Endothelial cell of umbilical vein (primary cell): ENCODE measurements around the gene TGFA. TPM values are rescaled to one million over a fixed set of nuclear protein-coding genes. Genes with fewer than 3 reads are reported as not detected.

Experiments used
- BruUV-seq: library from RNA; stranded (reverse); fragments of 400-500 nt; replicated peaks from 2 replicates; lab custom pipeline; 2021; lab: Mats Ljungman, UMichigan
- CTCF ChIA-PET: fragments of 300-600, 350-600 bp; sonication (Branson Sonifier 250); formaldehyde crosslinking; loops from one replicate; lab custom pipeline; 2021; ENCODE audit warnings: antibody characterized with exemption, inconsistent platforms; lab: Charles Lee
- POLR2A ChIA-PET: fragments of 300-600, 350-600 bp; sonication (Branson Sonifier 250); formaldehyde crosslinking; loops from one replicate; lab custom pipeline; 2021; ENCODE audit warnings: antibody characterized with exemption, inconsistent platforms; lab: Charles Lee
- DNase-seq: peaks from one replicate; pipeline ENCODE4 v3.0.0-alpha.2; 2011; ENCODE audit warnings: low read depth, low spot score
- FAIRE-seq: peaks from 2 replicates; lab custom pipeline; 2011; peaks lifted over from hg19 to GRCh38; lab: Jason Lieb, UNC
- H2AFZ ChIP-seq: 2 replicates; pipeline ENCODE4 v1.6.0; 2012; ENCODE audit warnings: low read depth, low read length, control low read depth, inconsistent platforms
- H3K27ac ChIP-seq: 2 replicates; pipeline ENCODE4 v1.5.1; 2011; ENCODE audit warnings: low read depth, mild to moderate bottlenecking, control low read depth, low read length, moderate library complexity; ENCODE audit not compliant: insufficient read depth
- H3K27me3 ChIP-seq, 2 experiments: 2 replicates each; pipeline versions ENCODE4 v1.6.0 to v1.6.1; 2011; ENCODE audit warnings: low read length in 2 of 2, mixed read lengths in 1 of 2; ENCODE audit not compliant: control insufficient read depth in 2 of 2, insufficient read depth in 2 of 2
- H3K36me3 ChIP-seq, 2 experiments: 2 replicates in 1 of 2; 3 replicates in 1 of 2; pipeline ENCODE4 v1.5.1; 2011; ENCODE audit warnings: low read length in 2 of 2, mild to moderate bottlenecking in 1 of 2, moderate library complexity in 1 of 2; ENCODE audit not compliant: control insufficient read depth in 2 of 2, insufficient read depth in 2 of 2; ENCODE audit errors: extremely low read depth in 1 of 2
- H3K4me1 ChIP-seq: 3 replicates; pipeline ENCODE4 v1.5.1; 2011; ENCODE audit warnings: mild to moderate bottlenecking, low read length; ENCODE audit not compliant: control insufficient read depth, insufficient read depth; ENCODE audit errors: extremely low read depth
- H3K4me2 ChIP-seq: 2 replicates; pipeline ENCODE4 v1.6.1; 2011; ENCODE audit warnings: low read length, control low read depth, mixed read lengths; ENCODE audit not compliant: insufficient read depth
- H3K4me3 ChIP-seq, 3 experiments: fragments of 200-600 bp in 1 of 3; sonication (generic), shearing (Covaris generic) in 1 of 3; replicated peaks in 1 of 3; 2 replicates each; pipeline ENCODE4 v1.5.1; 2011 to 2016; ENCODE audit warnings: control low read depth in 3 of 3, low read length in 3 of 3, mild to moderate bottlenecking in 2 of 3, inconsistent platforms in 1 of 3, low read depth in 1 of 3, moderate library complexity in 1 of 3; ENCODE audit not compliant: insufficient read depth in 1 of 3
- H3K79me2 ChIP-seq: 2 replicates; pipeline ENCODE4 v1.6.0; 2012; ENCODE audit warnings: low read length, inconsistent platforms; ENCODE audit not compliant: control insufficient read depth, insufficient read depth
- H3K9ac ChIP-seq: replicated peaks from 2 replicates; pipeline ENCODE3; 2011; ENCODE audit warnings: low read length, control low read depth; ENCODE audit not compliant: insufficient read depth; ENCODE audit errors: extremely low read depth
- H3K9me1 ChIP-seq: replicated peaks from 3 replicates; pipeline ENCODE4 v1.6.0; 2011; ENCODE audit warnings: mild to moderate bottlenecking, low read length; ENCODE audit not compliant: control insufficient read depth, insufficient read depth; ENCODE audit errors: extremely low read depth
- H3K9me3 ChIP-seq: replicated peaks from 2 replicates; pipeline ENCODE4 v1.5.1; 2012; ENCODE audit warnings: low read length, inconsistent platforms; ENCODE audit not compliant: control insufficient read depth, insufficient read depth
- H4K20me1 ChIP-seq: replicated peaks from 2 replicates; pipeline ENCODE3; 2011; ENCODE audit warnings: mild to moderate bottlenecking, low read length; ENCODE audit not compliant: control insufficient read depth, insufficient read depth; ENCODE audit errors: extremely low read depth
- EZH2 ChIP-seq: IDR thresholded peaks from 2 replicates; pipeline ENCODE4 v1.6.1; 2012; ENCODE audit warnings: borderline replicate concordance, low read depth, mild to moderate bottlenecking, moderate library complexity, low read length, inconsistent platforms; ENCODE audit not compliant: severe bottlenecking
- FOS ChIP-seq: IDR thresholded peaks from 2 replicates; pipeline ENCODE4 v1.6.1; 2011; ENCODE audit warnings: mild to moderate bottlenecking, low read length, moderate library complexity, borderline replicate concordance; ENCODE audit not compliant: insufficient read depth
- GATA2 ChIP-seq: IDR thresholded peaks from 2 replicates; pipeline ENCODE4 v1.7.0; 2011; ENCODE audit warnings: low read depth, mild to moderate bottlenecking, moderate library complexity, mixed read lengths, low read length; ENCODE audit not compliant: insufficient read length, insufficient read depth
- JUN ChIP-seq: IDR thresholded peaks from 2 replicates; pipeline ENCODE4 v1.6.1; 2011; ENCODE audit warnings: borderline replicate concordance, low read depth; ENCODE audit not compliant: insufficient read length, insufficient read depth
- POLR2A ChIP-seq: IDR thresholded peaks from 2 replicates; pipeline ENCODE4 v1.6.1; 2012; ENCODE audit warnings: low read depth, mild to moderate bottlenecking, control low read depth, low read length
- POLR2AphosphoS5 ChIP-seq: IDR thresholded peaks from 2 replicates; pipeline ENCODE4 v1.6.1; 2012; ENCODE audit warnings: low read depth, mild to moderate bottlenecking, control low read depth, low read length, moderate library complexity; ENCODE audit not compliant: insufficient read depth
- dilution Hi-C: fragments of 300-500 bp; cut with MboI; formaldehyde crosslinking; loops from one replicate; pipeline ENCODE4 v1.15.0; 2019; ENCODE audit warnings: low sequenced_read_pairs; ENCODE audit not compliant: extremely low pct_ligation_motif_present
- intact Hi-C: fragments of 100-400 bp; cut with micrococcal nuclease; formaldehyde crosslinking; loops from one replicate; pipeline ENCODE4 v1.10.0; 2022
- polyA plus RNA-seq, 4 experiments: library from polyadenylated mRNA; depleted of rRNA in 3 of 4; stranded (reverse) in 3 of 4; unstranded in 1 of 4; fragments of >200 nt; gene quantifications; 2 replicates each; pipeline versions ENCODE4 v1.2.1 to v1.2.3, GENCODE V29; 2011 to 2012; ENCODE audit warnings: missing spikeins in 1 of 4
- total RNA-seq: library from RNA; stranded (reverse); gene quantifications from 2 replicates; pipeline ENCODE4 v1.2.3, GENCODE V29; 2021
- TF ChIP-seq, protein P1 (sequence below): IDR thresholded peaks from 2 replicates; pipeline ENCODE4 v1.6.1; 2011; ENCODE audit not compliant: insufficient read depth, insufficient read length
- TF ChIP-seq, protein P2 (sequence below), 2 donors: IDR thresholded peaks; 1 replicate in 1 of 2; 2 replicates in 1 of 2; pipeline ENCODE4 v1.5.1; 2011; ENCODE audit warnings: low read length in 2 of 2, mild to moderate bottlenecking in 2 of 2, moderate library complexity in 2 of 2, control low read depth in 1 of 2, inconsistent platforms in 1 of 2, low read depth in 1 of 2; ENCODE audit not compliant: insufficient read depth in 1 of 2; ENCODE audit errors: extremely low read depth in 1 of 2

The TGFA gene
- total and polyA plus RNA-seq, 2 donors (not counting 3 experiments of a cell fraction or from before 2014, with no cell fraction given) = 0.22 to 0.32 TPM

DNA sequence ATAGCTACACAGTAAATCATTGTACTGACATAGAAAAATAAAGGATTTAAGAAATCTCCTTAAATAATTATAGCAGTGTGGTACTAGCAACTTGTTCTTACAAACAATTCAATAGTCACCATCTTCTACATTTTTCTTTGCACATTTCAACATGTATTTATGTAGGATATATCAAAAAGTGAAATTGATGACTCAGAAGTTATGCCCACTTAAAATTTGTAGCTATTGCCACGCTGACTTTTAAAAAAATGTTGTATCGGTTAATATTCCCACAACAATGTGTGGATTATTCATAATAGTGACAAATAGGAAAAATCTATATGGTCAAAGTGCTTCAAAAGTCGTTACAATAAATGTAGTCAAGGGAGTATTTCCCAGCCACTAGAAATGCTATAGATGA is 6.7 kb downstream of the TGFA start:
- no peaks in the 10 kb centered on the region for H3K9me1 ChIP-seq
- no peak for FAIRE-seq
- BruUV-seq = no TSS peak
- POLR2A ChIA-PET = no interaction called here
- CTCF ChIA-PET = interaction anchor here (0.8 kb wide), 1 partner anchor 213 kb away, joined by 3 read pairs; no protein-coding TSS in a partner anchor
- H3K4me2 ChIP-seq = no peak overlapping the region
- H3K4me1 ChIP-seq = no peaks in the 10 kb centered on the region
- no peaks in the 10 kb centered on the region for H4K20me1 ChIP-seq
- no peaks in the 10 kb centered on the region for H3K36me3 ChIP-seq
- no peak overlapping the region for H3K27ac ChIP-seq
- H2AFZ ChIP-seq = no peak overlapping the region
- H3K9ac ChIP-seq = no peak overlapping the region
- H3K9me3 ChIP-seq = no peaks in the 10 kb centered on the region
- intact Hi-C loops (no loop called here), dilution Hi-C loops (no loop called here)
- H3K4me3 ChIP-seq = no peak overlapping the region
- TF ChIP-seq POLR2AphosphoS5 (no peak), GATA2 (no peak), EZH2 (no peak), POLR2A (no peak), JUN (no peak), FOS (no peak)
- TF ChIP-seq, protein P1, sequence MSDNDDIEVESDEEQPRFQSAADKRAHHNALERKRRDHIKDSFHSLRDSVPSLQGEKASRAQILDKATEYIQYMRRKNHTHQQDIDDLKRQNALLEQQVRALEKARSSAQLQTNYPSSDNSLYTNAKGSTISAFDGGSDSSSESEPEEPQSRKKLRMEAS = no peak
- TF ChIP-seq, protein P2, sequence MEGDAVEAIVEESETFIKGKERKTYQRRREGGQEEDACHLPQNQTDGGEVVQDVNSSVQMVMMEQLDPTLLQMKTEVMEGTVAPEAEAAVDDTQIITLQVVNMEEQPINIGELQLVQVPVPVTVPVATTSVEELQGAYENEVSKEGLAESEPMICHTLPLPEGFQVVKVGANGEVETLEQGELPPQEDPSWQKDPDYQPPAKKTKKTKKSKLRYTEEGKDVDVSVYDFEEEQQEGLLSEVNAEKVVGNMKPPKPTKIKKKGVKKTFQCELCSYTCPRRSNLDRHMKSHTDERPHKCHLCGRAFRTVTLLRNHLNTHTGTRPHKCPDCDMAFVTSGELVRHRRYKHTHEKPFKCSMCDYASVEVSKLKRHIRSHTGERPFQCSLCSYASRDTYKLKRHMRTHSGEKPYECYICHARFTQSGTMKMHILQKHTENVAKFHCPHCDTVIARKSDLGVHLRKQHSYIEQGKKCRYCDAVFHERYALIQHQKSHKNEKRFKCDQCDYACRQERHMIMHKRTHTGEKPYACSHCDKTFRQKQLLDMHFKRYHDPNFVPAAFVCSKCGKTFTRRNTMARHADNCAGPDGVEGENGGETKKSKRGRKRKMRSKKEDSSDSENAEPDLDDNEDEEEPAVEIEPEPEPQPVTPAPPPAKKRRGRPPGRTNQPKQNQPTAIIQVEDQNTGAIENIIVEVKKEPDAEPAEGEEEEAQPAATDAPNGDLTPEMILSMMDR (IDR thresholded peaks at IDR 0.05; ENCODE audit: extremely low read depth in 1 of 2, insufficient read depth in 1 of 2, low read depth in 1 of 2, low read length in 2 of 2) = no peak
- DNase-seq = no peak
- no peaks in the 10 kb centered on the region for H3K79me2 ChIP-seq
- peaks cover 19 to 26% of the 10 kb centered on the region in 2 experiments for H3K27me3 ChIP-seq
